ENCODE data around the gene PRKAG2.

The PRKAG2 gene

GRCh38 chr7:151607464-151607867 is 269.4 kb downstream of the PRKAG2 start:
- Histone ChIP-seq H3K27me3 (ENCODE audit: control insufficient read depth, low read length) (peaks cover 8% of the 10 kb centered on the region), H3K9me2 (replicated peaks; ENCODE audit: control insufficient read depth, low read length) (no peaks in the 10 kb centered on the region), H3K79me2 (ENCODE audit: control insufficient read depth, low read length) (no peaks in the 10 kb centered on the region), H3F3A (ENCODE audit: control insufficient read depth, insufficient read depth) (no peaks in the 10 kb centered on the region), H3K9me3 (ENCODE audit: control insufficient read depth, insufficient read depth, low read length) (no peaks in the 10 kb centered on the region), H3K4me1 (ENCODE audit: control insufficient read depth, low read length) (no peaks in the 10 kb centered on the region), H3K4me3 (ENCODE audit: low read length) (no peak overlapping the region), H3K27ac (ENCODE audit: low read depth, low read length) (no peak overlapping the region), H4K20me1 (ENCODE audit: control insufficient read depth, insufficient read depth, low read depth, low read length) (no peaks in the 10 kb centered on the region), H3K36me3 (ENCODE audit: control insufficient read depth, low read length) (no peaks in the 10 kb centered on the region), H3K4me2 (ENCODE audit: low read length) (no peak overlapping the region)
- TF ChIP-seq, protein P1, sequence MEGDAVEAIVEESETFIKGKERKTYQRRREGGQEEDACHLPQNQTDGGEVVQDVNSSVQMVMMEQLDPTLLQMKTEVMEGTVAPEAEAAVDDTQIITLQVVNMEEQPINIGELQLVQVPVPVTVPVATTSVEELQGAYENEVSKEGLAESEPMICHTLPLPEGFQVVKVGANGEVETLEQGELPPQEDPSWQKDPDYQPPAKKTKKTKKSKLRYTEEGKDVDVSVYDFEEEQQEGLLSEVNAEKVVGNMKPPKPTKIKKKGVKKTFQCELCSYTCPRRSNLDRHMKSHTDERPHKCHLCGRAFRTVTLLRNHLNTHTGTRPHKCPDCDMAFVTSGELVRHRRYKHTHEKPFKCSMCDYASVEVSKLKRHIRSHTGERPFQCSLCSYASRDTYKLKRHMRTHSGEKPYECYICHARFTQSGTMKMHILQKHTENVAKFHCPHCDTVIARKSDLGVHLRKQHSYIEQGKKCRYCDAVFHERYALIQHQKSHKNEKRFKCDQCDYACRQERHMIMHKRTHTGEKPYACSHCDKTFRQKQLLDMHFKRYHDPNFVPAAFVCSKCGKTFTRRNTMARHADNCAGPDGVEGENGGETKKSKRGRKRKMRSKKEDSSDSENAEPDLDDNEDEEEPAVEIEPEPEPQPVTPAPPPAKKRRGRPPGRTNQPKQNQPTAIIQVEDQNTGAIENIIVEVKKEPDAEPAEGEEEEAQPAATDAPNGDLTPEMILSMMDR (IDR thresholded peaks at IDR 0.05; ENCODE audit: low read depth, low read length, poor library complexity, severe bottlenecking): no peak
- no peak for TF ChIP-seq EZH2phosphoT487 (IDR thresholded peaks at IDR 0.05; ENCODE audit: borderline replicate concordance, low read length)

- TF ChIP-seq EZH2phosphoT487 (IDR thresholded peaks at IDR 0.05; ENCODE audit: borderline replicate concordance, low read length): no peak
- TF ChIP-seq, protein P1 (IDR thresholded peaks at IDR 0.05; ENCODE audit: low read depth, low read length, poor library complexity, severe bottlenecking): no peak
- no peak overlapping the region for H3K27ac ChIP-seq (ENCODE audit: low read depth, low read length)
- no peaks in the 10 kb centered on the region for H3K36me3 ChIP-seq (ENCODE audit: control insufficient read depth, low read length)
- H3K27me3 ChIP-seq (ENCODE audit: control insufficient read depth, low read length): peaks cover 8% of the 10 kb centered on the region
- H3K4me2 ChIP-seq (ENCODE audit: low read length): no peak overlapping the region
- H3K4me1 ChIP-seq (ENCODE audit: control insufficient read depth, low read length): no peaks in the 10 kb centered on the region
- no peaks in the 10 kb centered on the region for H3K9me2 ChIP-seq (replicated peaks; ENCODE audit: control insufficient read depth, low read length)
- no peaks in the 10 kb centered on the region for H4K20me1 ChIP-seq (ENCODE audit: control insufficient read depth, insufficient read depth, low read depth, low read length)
- no peaks in the 10 kb centered on the region for H3F3A ChIP-seq (ENCODE audit: control insufficient read depth, insufficient read depth)
- no peak overlapping the region for H3K4me3 ChIP-seq (ENCODE audit: low read length)
- no peaks in the 10 kb centered on the region for H3K79me2 ChIP-seq (ENCODE audit: control insufficient read depth, low read length)
- H3K9me3 ChIP-seq (ENCODE audit: control insufficient read depth, insufficient read depth, low read length): no peaks in the 10 kb centered on the region
Measured at GRCh38 chr7:151603951-151604350, 273.0 kb downstream of the PRKAG2 start.

DNA sequence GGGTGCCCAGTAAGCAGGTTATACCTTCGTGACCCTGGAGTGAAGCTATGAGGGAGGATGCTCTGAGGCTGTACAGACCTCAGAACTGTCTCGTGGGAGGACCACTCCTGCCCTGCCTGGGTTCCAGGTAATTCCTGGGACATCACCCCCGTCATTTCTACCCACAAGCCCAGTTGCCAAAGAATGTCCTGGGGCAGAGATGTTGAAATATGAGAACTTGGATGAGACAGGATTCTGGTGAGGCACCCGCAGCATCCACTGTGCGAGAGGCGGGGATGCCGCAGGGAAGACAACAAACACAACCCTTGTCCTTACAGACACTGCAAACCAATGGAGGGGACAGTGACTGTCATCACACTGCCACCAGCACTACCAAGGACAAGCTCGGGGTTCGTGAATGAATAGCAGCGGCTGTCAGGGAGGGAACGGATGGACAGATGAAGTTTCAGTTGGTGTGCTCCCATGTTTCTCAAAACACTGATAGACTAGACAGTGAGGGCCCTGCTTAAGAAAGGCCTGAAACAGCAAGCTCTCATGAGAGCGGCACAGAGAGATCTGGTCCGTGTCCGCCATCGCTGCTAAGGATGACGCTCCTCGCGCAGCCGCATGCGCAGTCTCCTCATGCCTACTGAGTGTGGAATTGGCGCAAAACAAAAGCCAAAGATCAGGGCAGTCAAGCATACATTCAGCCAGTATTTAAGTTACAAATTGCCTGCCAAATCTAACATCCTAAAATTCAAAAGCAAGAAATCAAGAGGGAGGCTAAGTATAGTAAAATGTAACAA is 275.2 kb downstream of the PRKAG2 start:
- Histone ChIP-seq H3K36me3 (ENCODE audit: control insufficient read depth, low read length) (no peaks in the 10 kb centered on the region), H3K4me1 (ENCODE audit: control insufficient read depth, low read length) (no peaks in the 10 kb centered on the region), H3K4me3 (ENCODE audit: low read length) (no peak overlapping the region), H3F3A (ENCODE audit: control insufficient read depth, insufficient read depth) (no peaks in the 10 kb centered on the region), H4K20me1 (ENCODE audit: control insufficient read depth, insufficient read depth, low read depth, low read length) (no peaks in the 10 kb centered on the region), H3K9me2 (replicated peaks; ENCODE audit: control insufficient read depth, low read length) (no peaks in the 10 kb centered on the region), H3K79me2 (ENCODE audit: control insufficient read depth, low read length) (no peaks in the 10 kb centered on the region), H3K4me2 (ENCODE audit: low read length) (no peak overlapping the region), H3K9me3 (ENCODE audit: control insufficient read depth, insufficient read depth, low read length) (no peaks in the 10 kb centered on the region), H3K27ac (ENCODE audit: low read depth, low read length) (no peak overlapping the region), H3K27me3 (ENCODE audit: control insufficient read depth, low read length) (0 out of 2 replicates have a peak, but pooled peaks cover 4% of the 10 kb centered on the region)
- TF ChIP-seq EZH2phosphoT487 (IDR thresholded peaks at IDR 0.05; ENCODE audit: borderline replicate concordance, low read length): no peak
- TF ChIP-seq, protein P1 (IDR thresholded peaks at IDR 0.05; ENCODE audit: low read depth, low read length, poor library complexity, severe bottlenecking): no peak

Data from DOHH2 (cell line).